ENCODE results near the gene NRBF2.
A peak's percentile ranks its signal among the peaks of the same experiment; 100 is the strongest.
"Not testable (repeated sequence)": the region's sequence is repeated elsewhere in the genome, so short reads cannot be mapped to it uniquely, and the experiment has no call there.

Gene NRBF2

DNA sequence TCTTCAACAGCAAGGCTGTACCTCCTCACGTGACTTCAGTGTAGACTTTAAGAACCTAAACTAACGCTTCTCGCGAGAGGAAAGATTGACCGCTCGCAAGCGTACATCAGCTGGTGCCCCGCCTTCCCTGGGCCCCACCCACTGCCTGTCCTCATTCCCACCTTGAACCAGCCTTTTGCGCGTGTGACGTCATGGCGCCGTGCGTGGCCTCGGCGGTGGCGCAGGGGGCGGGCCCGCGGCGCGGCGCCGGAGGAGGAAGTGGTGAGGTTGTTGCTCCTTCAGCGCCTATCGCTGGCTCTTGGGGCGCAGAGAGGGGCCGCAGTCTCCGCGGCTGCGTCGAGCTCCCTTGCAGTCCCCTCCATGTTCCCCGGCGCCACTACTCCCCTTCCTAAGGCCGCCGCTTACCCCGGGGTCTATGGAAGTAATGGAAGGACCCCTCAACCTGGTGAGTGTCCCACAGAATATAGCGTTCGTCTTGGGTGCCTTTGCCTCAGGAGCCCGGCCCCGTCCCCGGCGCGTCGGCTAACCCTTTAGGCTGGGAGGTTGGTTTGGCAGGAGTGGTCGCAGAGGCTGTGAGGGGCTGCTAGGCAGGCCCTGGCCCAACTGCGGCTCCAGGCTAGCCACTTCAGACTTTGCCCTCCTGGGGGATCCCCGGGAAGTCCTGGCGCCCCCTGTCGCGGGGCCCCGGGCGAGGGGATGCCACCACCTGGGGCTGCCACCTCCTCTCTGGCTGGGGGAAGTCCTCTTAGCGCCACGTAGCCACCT lies at the start of gene NRBF2:
Gene NRBF2, plus strand, starts transcription at position 273 of the 765 bp plus-strand sequence. Its CDS starts 143 bp downstream, at position 416.
- peak; percentile 92 for DNase-seq (ENCODE audit: low read depth)

DNA sequence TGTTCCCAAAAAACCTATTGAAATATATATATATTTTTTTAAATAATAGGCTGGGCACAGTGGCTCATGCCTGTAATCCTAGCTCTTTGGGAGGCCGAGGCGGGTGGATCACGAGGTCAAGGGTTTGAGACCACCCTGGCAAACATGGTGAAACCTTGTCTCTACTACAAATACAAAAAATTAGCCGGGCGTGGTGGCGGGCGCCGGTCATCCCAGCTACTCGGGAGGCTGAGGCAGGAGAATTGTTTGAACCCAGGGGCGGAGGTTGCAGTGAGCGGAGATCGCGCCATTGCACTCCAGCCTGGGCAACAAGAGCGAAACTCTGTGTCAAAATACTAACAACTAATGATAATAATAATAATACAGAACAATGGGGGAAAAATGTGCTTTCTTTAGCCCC lies 49.7 kb upstream of the NRBF2 start:
- not testable (repeated sequence) for DNase-seq (ENCODE audit: low read depth)

DNA sequence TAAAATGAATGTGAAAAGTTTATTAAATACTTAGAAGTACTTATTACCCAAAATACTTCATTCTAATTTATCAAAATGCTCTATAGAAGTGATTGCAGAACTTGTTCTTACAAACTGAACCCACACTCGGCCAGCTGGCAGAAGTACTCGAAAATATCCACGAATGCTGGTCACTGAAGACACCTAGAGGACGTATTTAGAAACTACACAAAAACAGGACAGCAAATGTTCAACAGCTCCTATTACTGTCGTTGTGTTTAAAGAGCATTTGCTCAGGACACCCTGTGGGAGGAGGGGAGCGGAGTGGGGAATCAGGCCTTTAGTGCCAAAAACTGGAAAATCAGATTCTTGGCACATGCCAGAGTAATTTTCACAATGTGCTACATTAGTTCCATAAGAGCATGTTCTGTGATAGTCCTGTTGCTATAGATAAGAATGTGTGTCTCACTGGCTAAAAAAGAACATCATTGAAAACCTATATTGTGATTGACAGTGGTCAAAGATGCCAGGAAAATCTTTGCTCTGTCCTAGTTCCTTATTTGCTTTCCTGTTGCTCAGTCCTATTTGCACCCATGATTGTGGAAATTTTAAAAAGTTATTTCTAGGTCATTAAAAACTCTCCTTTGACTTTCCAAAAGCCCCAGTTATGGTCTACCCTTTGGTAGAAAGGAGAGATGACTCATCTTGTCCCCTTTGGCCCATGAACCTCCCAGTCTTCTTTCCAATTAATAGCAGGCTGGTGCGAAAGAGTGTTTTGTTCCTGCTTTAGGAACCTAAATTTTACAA lies 49.0 kb upstream of the NRBF2 start:
- DNase-seq (ENCODE audit: low read depth) = peak; percentile 2

DNA sequence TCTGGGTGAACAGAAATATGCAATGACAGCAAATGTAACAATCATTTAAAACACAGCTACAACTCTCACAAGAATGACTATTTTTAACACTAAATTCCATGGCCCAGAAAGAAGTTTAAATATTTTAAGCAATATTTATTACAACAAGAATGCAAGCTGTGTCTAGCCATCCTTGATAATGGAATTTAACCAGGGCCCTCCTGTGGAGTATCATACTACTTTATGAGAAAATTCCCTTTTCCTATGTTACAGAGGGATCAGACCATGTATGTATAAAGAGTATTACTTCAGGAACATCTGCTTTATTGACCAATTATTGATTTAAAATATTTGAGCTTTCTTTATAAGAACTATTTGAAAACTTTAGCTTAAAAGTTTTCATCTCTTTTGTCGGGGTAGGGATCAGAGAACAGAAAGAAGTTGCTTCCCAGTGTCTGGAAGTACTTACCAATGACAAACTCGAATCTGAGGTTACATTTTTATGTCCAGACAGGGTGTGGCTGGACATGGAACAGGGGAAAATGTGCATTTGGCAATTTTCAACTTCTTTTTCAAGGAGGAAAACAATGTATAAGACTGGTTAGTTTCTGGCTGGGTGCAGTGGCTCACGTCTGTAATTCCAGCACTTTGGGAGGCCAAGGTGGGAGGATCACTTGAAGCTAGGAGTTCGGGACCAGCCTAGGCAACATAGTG lies 48.3 kb upstream of the NRBF2 start:
- no peak for DNase-seq (ENCODE audit: low read depth)

DNA sequence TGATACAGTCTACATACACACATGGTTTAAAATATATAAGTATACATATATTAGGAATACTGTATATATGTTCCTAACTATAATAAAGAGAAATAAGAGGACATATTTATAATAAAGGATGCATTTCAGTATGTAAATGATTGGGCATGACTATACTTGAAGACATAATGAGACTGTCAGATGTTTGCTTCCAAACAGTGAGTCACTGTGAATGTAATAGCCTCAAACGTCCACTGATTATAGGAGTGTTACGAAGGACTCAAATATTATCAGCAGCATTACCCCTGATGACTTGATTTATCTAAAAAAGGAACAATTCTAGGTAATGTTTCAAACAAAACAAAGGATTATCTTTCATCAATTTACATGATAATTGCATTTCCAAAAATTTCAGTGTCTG lies 39.9 kb upstream of the NRBF2 start:
- DNase-seq (ENCODE audit: low read depth) = no peak

DNA sequence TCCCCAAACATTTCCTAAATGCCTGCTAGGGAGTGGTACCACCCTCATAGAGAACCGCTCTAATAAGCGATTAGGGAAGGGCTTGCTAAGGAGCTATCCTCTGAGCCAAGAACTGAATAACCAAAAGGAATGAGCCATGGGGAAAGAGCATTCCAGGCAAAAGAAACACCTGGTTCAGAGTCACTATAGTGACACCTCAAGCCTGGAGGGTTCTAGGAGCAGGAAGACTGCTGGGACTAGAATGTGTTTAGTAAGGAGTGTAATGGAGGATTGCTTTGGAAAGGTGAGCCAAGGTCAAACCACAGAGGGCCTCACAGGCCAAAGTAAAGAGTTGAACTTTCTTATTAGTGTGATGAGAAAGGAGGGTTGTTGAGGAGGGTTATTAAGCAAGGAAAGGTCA lies 38.7 kb upstream of the NRBF2 start:
- DNase-seq (ENCODE audit: low read depth) = no peak

DNA sequence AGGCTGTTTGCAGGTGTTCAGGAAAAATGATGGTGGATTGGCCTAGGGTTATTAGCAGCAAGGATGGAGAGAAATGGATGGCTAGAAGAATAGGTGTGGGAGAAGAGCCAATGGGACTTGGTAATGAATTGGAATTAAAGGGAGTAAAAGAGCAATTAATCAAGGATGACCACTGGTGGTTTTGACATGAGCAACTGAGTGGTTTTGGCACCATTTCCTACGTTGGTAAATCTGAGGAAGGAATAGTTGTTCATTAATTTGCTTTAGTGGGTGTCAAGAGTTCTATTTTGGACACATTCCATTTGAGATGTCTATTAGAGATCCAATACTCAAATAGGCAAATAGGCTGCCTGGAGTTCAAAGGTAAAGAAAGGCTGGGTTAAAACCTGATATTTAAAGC lies 38.2 kb upstream of the NRBF2 start:
- no peak for DNase-seq (ENCODE audit: low read depth)

DNA sequence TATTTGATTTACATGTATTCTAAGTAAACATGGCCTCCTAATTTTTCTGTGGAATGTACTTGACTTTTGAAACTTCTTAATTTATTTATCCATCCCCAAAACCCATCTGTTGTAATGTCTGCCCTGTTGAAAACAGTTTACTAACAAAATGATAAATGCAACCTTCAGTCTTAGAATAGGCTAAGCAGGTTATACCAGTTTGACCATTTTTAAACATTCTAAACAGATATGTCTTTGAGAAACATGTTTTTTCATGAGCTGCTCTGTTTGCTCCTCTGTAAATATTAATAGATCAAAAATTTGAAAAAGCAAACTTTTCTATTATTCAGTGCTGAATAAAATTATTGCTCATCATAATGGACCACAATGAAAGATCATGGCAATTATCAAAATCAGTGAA lies 33.4 kb upstream of the NRBF2 start:
- DNase-seq (ENCODE audit: low read depth) = no peak

DNA sequence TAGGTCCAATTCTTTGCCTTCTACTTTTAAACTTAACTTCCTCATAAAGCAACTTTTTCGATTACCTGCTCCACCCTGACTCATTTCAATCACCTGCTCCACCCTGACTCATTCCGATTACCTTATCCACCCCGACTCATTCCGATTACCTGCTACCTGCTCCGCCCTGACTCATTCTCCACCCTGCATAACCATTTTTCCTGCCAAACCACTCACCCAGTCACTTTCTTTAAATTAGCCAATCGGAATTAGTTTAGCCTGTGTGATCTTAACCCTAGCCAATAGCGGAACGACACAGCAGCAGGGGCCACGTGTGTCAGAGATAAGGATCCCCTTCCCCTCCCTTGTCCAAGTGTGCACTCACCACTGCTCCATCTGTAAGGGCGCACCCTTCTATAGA lies 32.0 kb upstream of the NRBF2 start:
- not testable (repeated sequence) for DNase-seq (ENCODE audit: low read depth)

DNA sequence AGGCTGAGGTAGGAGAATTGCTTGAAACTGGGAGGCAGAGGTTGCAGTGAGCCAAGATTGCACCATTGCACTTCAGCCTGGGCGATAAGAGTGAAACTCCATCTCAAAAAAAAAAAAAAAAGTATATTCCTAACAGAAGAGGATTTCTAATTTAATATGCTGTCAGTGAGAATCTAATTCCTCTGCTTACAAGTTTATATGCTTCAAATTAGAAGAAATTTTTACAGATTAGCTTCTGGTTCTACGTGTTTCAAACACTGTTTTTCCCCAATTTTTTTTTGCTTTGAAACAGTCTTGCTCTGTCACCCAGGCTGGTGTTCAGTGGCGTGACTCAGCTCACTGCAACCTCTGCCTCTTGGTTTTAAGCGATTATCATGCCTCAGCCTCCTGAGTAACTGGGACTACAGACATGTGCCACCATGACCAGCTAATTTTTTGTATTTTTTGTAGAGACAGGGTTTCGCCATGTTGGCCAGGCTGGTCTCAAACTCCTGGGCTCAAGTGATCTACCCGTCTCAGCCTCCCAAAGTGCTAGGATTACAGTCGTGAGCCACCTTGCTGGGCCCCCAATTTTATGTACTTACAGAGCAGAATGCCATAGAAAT lies 30.7 kb upstream of the NRBF2 start:
- DNase-seq (ENCODE audit: low read depth) = not testable (repeated sequence)

DNA sequence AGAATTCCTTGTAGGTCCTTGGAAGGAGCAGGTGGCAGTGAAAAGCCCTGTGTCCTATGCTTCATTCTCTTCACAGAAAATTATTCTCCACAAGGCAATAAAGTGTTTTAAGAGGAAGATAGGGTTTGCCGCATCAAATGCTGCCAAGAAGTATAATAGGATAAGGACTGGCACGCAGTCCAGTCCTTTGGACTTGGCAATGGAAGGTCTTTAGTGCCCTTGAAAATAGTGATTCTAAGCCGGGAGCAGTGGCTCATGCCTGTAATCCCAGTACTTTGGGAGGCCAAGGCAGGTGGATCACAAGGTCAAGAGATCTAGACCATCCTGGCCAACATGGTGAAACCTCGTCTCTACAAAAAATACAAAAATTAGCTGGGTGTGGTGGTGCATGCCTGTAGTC lies 29.9 kb upstream of the NRBF2 start:
- not testable (repeated sequence) for DNase-seq (ENCODE audit: low read depth)

DNA sequence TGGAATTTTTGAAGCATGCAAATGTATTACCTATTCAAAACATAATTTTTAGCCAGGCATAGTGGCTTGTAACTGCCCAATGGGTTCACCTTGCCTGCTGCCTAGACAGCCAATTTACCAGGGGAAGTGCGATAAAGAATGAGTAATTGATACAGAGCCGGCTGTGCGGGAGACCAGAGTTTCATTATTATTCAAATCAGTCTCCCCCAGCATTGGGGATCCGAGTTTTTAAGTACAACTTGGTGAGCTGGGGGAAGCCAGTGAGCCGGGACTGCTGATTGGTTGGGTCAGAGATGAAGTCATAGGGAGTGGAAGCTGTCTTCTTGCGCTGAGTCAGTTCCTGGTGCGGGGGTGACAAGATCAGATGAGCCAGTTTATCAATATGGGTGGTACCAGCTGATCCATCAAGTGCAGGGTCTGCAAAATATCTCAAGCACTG lies 29.1 kb upstream of the NRBF2 start:
- DNase-seq (ENCODE audit: low read depth) = no peak

DNA sequence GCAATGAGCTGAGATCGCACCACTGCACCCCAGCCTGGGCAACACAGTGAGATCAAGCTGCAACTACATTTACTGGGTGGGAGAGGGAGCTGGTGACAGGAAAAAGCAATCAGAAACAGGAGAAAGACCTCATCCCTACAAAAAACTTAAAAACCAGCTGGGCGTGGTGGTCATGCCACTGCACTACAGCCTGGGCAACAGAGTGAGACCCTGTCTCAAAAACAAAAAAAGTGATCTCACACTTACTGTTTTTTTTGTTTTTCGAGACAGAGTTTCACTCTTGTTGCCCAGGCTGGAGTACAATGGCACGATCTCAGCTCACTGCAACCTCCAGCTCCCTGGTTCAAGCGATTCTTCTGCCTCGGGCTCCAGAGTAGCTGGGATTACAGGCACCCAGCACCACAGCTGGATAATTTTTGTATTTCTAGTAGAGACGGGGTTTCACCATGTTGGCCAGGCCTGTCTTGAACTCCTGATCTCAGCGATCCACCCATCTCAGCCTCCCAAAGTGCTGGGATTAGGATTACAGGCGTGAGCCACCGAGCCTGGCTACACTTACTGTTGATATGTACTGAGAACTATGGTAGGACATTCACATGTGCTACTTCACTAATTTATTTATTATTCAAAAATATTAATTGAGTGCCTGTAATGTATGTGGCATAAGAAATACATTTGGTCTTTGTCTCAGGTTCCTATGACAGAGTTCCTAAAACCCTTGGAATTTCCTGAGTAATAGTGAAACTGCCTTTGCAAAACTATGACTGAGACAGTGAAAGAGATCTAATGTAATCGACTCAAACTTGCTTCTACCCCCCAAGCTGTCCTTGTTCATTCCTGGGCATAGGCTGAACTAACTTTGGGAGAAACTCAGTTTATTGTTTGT lies 27.7 kb upstream of the NRBF2 start:
- DNase-seq (ENCODE audit: low read depth) = no peak

DNA sequence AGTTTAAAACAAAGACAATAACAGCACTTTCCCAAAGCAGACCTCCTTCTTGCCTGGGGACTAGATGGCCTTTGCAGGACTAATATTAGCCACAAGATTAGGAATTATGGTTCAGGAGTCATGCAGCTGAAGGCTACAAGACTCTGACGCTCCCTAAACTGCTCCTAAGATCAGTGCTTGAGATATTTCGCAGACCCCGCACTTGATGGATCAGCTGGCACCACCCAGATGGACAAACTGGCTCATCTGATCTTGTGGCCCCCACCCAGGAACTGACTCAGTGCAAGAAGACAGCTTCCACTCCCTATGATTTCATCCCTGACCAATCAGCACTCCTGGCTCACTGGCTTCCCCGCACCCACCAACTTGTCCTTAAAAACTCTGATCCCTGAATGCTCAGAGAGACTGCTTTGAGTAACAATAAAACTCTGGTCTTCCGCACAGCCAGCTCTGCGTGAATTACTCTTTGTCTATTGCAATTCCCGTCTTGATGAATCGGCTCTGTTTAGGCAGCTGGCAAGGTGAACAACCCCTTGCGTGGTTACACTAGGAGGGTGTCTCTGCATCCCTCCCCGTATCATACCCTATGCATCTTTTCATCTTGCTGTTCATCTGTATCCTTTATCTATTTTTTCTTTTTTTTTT lies 26.9 kb upstream of the NRBF2 start:
- no peak for DNase-seq (ENCODE audit: low read depth)

DNA sequence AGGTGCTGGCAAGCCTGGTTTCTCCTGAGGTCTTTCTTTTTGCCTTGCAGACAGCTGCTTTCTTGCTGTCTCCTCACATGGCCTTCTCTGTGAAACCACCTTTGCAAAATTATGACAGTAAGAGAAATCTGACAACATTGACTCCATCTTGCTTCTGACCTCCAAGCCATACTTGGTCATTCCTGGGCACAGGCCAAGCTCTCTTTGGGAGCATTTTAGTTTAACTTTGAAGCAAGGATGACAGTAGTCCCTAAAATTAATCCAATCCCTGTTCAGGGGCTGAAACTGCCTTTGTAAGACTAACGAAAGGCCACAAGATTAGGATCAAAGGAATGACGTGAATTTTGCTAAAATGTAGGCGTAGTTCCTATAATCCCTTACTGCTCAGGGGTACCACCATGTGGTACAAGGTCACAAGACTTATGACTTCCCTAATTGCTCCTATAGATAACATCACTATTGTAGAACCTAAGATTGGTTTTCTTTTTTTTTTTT lies 25.1 kb upstream of the NRBF2 start:
- DNase-seq (ENCODE audit: low read depth) = no peak

DNA sequence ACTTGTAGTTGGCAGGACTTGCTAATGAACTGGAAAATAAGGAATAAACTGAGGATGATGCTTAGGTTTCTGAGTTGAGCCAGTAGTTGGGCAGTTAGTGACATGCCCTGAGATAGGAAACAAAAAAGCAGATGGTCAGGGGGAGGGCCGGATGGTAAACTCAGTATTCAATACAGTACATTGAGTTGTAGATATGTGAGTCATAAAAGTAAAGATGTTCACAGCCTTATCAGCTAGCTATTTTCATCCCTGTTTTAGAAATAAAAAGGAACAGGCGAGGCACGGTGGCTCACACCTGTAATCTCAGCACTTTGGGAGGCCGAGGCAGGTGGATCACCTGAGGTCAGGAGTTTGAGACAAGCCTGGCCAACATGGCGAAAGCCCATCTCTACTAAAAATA lies 22.2 kb upstream of the NRBF2 start:
- no peak for DNase-seq (ENCODE audit: low read depth)

DNA sequence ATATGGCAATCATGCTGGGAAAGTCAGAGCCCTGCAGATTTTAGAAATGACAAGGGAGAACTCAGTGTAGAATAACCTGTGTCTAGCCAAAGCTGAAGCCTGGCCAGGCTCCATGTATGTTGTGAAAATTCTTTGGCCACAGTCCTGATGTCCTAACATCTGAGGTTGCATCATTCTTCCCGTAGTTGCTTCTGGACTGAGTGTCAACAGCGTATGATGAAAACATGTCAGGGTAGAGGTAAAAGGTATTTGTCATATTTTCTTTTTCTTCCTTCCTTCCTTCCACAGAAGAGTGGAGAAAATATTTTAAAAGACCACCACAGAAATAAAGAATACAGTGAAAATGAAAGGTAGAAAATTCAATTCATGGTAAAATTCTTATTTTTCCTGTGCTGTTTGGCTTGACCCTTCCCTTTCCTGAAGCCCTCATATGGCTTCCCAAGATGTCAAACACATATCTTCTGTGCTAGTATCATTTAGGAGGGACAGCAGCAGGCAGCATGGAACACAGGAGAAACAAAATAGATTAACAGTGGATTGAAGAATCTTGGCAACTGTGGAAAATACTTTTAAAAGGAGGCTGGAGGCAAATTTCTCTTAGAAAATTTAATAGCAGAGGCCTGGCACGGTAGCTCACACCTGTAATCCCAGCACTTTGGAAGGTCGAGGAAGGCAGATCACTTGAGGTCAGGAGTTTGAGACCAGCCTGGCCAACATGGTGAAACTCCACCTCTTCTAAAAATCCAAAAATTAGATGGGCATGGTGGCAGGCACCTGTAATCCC lies 18.9 kb upstream of the NRBF2 start:
- DNase-seq (ENCODE audit: low read depth) = no peak

DNA sequence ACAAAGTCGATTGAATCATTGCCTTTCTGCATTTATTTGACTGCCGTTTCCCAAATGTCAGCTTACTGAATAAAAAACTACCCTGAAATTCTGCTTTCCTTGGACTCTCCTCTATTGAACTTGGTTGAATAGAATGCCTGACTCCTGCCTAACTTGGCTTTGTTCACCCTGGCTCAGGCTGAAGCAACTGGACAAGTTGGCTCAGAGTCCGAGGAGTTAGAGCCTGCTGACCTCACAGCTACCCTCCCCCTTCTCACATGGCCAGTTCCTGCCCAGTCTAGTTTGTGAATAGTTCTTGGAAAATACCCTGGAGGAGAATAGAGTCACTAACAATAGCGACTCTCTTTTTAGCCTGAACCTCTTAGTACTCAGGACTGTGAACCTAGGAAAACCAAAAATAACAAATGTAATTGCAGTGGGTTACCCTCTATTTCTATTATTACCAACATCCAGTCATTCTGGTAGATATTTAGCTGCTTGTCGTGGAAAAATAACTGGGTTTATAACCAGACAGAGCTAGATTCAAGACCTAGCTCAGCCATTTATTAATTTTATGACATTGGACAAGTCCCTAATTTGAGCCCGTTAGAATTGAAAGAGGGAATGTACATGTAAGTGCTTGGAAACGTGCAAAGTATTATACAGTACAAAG lies 17.3 kb upstream of the NRBF2 start:
- no peak for DNase-seq (ENCODE audit: low read depth)

DNA sequence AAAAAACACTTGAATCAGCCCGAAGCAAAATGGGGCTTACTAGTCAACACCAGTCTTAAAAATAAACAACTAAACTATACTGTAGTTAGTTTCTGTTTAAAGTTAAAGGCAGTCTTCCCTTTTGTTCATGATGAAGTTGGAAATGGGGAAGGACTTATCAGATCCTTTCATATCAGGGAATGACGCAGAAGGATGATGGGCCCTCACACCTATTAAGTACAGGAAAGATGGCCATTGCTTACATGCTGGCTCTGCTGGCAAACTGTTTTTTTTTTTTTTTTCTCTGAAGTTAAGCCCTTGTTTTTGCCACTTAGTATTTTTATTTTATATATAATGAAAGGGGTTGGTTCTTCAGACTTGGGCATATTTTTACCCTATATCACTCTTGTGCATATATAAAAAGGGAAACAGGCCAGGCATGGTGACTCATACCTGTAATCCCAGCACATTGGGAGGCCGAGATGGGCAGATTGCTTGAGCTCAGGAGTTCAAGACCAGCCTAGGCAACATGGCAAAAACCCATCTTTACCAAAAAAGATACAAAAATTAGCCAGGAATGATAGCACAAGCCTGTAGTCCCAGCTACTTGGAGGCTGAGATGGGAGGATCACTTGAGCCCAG lies 16.6 kb upstream of the NRBF2 start:
- no peak for DNase-seq (ENCODE audit: low read depth)
